ENCODE data around the gene ZFAND3.
A peak's percentile ranks its signal among the peaks of the same experiment; 100 is the strongest.

ZFAND3 gene

DNA sequence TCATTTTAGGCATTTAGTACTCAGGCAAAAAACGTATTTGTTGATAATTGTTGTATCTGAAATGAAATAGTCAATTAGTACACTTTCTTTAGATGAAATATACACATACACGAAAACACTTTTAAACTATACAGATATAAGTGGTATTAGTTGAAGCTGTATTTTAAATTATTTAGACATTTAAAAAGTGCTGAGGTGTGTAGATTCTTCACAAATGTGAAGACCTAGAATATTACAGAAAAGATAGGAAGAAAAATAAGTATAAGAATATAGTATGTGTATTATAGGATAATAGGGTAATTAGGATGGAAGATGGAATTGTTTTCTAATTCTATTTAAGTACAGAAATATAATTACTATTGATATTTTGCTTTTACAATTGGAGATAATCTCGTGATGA lies 4.6 kb downstream of the ZFAND3 start:
- Histone ChIP-seq H3K9me3 (ENCODE audit: control insufficient read depth, low read length) (no peaks in the 10 kb centered on the region), H2AK5ac (ENCODE audit: low read length, severe bottlenecking) (no peak overlapping the region), H3K4me2 (ENCODE audit: low read length, poor library complexity, severe bottlenecking) (no peak overlapping the region), H3K27ac (ENCODE audit: low read length, poor library complexity, severe bottlenecking) (no peak overlapping the region), H2BK15ac (ENCODE audit: low read depth, poor library complexity, severe bottlenecking) (no peak overlapping the region), H3K4me3 (ENCODE audit: insufficient read depth in 1 of 2, low read depth in 1 of 2, low read length in 2 of 2) (no peak overlapping the region), H2AFZ (ENCODE audit: low read depth, low read length) (no peak overlapping the region), H3K4me1 (ENCODE audit: control insufficient read depth, insufficient read depth, low read depth, low read length) (peaks cover 12% of the 10 kb centered on the region), H3K27me3 (ENCODE audit: control insufficient read depth in 1 of 2, insufficient read depth in 1 of 2, low read length in 2 of 2) (no peaks in the 10 kb centered on the region), H4K91ac (ENCODE audit: low read length) (no peak overlapping the region), H3K36me3 (ENCODE audit: control insufficient read depth in 1 of 2, insufficient read depth in 2 of 2, low read depth in 1 of 2, low read length in 2 of 2) (peaks cover 0 to 6% of the 10 kb centered on the region in 2 experiments), H4K8ac (ENCODE audit: low read length) (no peak overlapping the region), H3K79me1 (replicated peaks; ENCODE audit: low read length, poor library complexity, severe bottlenecking) (no peaks in the 10 kb centered on the region), H3K9ac (ENCODE audit: low read length) (no peak overlapping the region), H3K14ac (ENCODE audit: low read length in 2 of 2) (no peak overlapping the region), H2BK120ac (ENCODE audit: low read depth, low read length) (no peak overlapping the region), H3K23ac (ENCODE audit: low read length in 2 of 2) (no peak overlapping the region), H3K18ac (ENCODE audit: low read depth in 1 of 2, low read length in 2 of 2) (no peak overlapping the region), H2BK5ac (ENCODE audit: low read depth, low read length, poor library complexity, severe bottlenecking) (no peak overlapping the region), H3K4ac (ENCODE audit: low read depth in 1 of 2, low read length in 2 of 2) (no peak overlapping the region), H2BK12ac (ENCODE audit: low read length in 2 of 2) (no peak overlapping the region)
- 92% methylated on average over 1 of the region's 3 CpGs for WGBS
- DNase-seq, result no peak

DNA sequence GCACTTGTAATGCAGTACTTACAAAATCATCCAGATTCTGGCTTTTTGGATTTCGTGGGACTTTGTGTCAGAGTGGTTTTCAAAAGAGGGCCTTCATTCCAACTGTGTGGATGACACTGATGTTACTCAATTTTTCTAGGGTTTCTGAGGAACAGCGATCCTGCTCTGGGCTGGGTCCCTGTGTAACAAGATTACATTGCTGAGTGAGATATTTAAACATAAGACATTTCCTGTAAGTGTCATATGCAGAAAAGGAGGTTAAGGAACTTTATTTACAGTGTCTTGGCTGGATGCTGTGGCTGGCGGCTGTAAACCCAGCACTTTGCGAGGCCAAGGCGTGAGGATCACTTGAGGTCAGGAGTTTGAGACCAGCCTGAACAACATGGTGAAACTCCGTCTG lies 6.7 kb downstream of the ZFAND3 start:
- 96% methylated on average over 6 of the region's 6 CpGs for WGBS
- no peak overlapping the region for H4K8ac ChIP-seq (ENCODE audit: low read length)
- peak; percentile 43 for DNase-seq
- H3K79me1 ChIP-seq (replicated peaks; ENCODE audit: low read length, poor library complexity, severe bottlenecking), result no peaks in the 10 kb centered on the region
- no peak overlapping the region for H2BK5ac ChIP-seq (ENCODE audit: low read depth, low read length, poor library complexity, severe bottlenecking)
- no peak overlapping the region for H2BK15ac ChIP-seq (ENCODE audit: low read depth, poor library complexity, severe bottlenecking)
- no peak overlapping the region for H3K4me2 ChIP-seq (ENCODE audit: low read length, poor library complexity, severe bottlenecking)
- H3K9me3 ChIP-seq (ENCODE audit: control insufficient read depth, low read length), result no peaks in the 10 kb centered on the region
- H4K91ac ChIP-seq (ENCODE audit: low read length), result no peak overlapping the region
- H3K14ac ChIP-seq (ENCODE audit: low read length in 2 of 2), result no peak overlapping the region
- H3K23ac ChIP-seq (ENCODE audit: low read length in 2 of 2), result no peak overlapping the region
- no peak overlapping the region for H2BK12ac ChIP-seq (ENCODE audit: low read length in 2 of 2)
- H2BK120ac ChIP-seq (ENCODE audit: low read depth, low read length), result no peak overlapping the region
- no peak overlapping the region for H3K4ac ChIP-seq (ENCODE audit: low read depth in 1 of 2, low read length in 2 of 2)
- H3K18ac ChIP-seq (ENCODE audit: low read depth in 1 of 2, low read length in 2 of 2), result no peak overlapping the region
- no peak overlapping the region for H3K27ac ChIP-seq (ENCODE audit: low read length, poor library complexity, severe bottlenecking)
- no peak overlapping the region for H3K4me3 ChIP-seq (ENCODE audit: insufficient read depth in 1 of 2, low read depth in 1 of 2, low read length in 2 of 2)
- no peak overlapping the region for H2AK5ac ChIP-seq (ENCODE audit: low read length, severe bottlenecking)
- H3K9ac ChIP-seq (ENCODE audit: low read length), result peak overlapping the region; percentile 17
- H3K27me3 ChIP-seq (ENCODE audit: control insufficient read depth in 1 of 2, insufficient read depth in 1 of 2, low read length in 2 of 2), result no peaks in the 10 kb centered on the region
- peaks cover 12% of the 10 kb centered on the region for H3K4me1 ChIP-seq (ENCODE audit: control insufficient read depth, insufficient read depth, low read depth, low read length)
- no peak overlapping the region for H2AFZ ChIP-seq (ENCODE audit: low read depth, low read length)
- peaks cover 0 to 6% of the 10 kb centered on the region in 2 experiments for H3K36me3 ChIP-seq (ENCODE audit: control insufficient read depth in 1 of 2, insufficient read depth in 2 of 2, low read depth in 1 of 2, low read length in 2 of 2)

DNA sequence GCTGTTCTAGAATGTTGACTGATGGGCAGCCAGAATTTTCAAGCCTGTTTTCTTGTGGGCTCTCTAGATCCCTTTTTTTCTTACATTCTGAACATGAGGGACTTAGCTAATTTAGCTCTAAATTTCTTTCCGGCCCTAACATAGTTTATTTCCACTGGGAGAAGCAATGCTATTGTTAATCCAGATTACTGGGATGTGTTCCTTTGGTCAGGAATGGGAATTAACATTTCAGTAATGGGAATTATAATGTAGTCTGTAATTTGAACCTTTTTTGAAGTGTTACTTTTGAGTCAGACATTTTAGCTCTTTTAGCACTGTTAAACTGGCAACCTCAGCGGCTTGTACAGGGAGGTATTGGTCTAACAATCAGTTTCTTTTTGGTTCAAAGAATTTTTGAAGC lies 7.5 kb downstream of the ZFAND3 start:
- H2BK5ac ChIP-seq (ENCODE audit: low read depth, low read length, poor library complexity, severe bottlenecking), result no peak overlapping the region
- H3K4me2 ChIP-seq (ENCODE audit: low read length, poor library complexity, severe bottlenecking), result no peak overlapping the region
- no peaks in the 10 kb centered on the region for H3K9me3 ChIP-seq (ENCODE audit: control insufficient read depth, low read length)
- H3K79me1 ChIP-seq (replicated peaks; ENCODE audit: low read length, poor library complexity, severe bottlenecking), result no peaks in the 10 kb centered on the region
- H3K23ac ChIP-seq (ENCODE audit: low read length in 2 of 2), result no peak overlapping the region
- H3K4me3 ChIP-seq (ENCODE audit: insufficient read depth in 1 of 2, low read depth in 1 of 2, low read length in 2 of 2), result no peak overlapping the region
- no peak overlapping the region for H2BK120ac ChIP-seq (ENCODE audit: low read depth, low read length)
- no peak overlapping the region for H3K18ac ChIP-seq (ENCODE audit: low read depth in 1 of 2, low read length in 2 of 2)
- H3K4ac ChIP-seq (ENCODE audit: low read depth in 1 of 2, low read length in 2 of 2), result no peak overlapping the region
- no peak overlapping the region for H4K8ac ChIP-seq (ENCODE audit: low read length)
- no peak overlapping the region for H3K14ac ChIP-seq (ENCODE audit: low read length in 2 of 2)
- WGBS, result 98% methylated on average over 2 of the region's 2 CpGs
- H3K9ac ChIP-seq (ENCODE audit: low read length), result no peak overlapping the region
- H2AFZ ChIP-seq (ENCODE audit: low read depth, low read length), result no peak overlapping the region
- no peaks in the 10 kb centered on the region for H3K27me3 ChIP-seq (ENCODE audit: control insufficient read depth in 1 of 2, insufficient read depth in 1 of 2, low read length in 2 of 2)
- H3K4me1 ChIP-seq (ENCODE audit: control insufficient read depth, insufficient read depth, low read depth, low read length), result peaks cover 7% of the 10 kb centered on the region
- H3K36me3 ChIP-seq (ENCODE audit: control insufficient read depth in 1 of 2, insufficient read depth in 2 of 2, low read depth in 1 of 2, low read length in 2 of 2), result peaks cover 0 to 3% of the 10 kb centered on the region in 2 experiments
- no peak overlapping the region for H2BK15ac ChIP-seq (ENCODE audit: low read depth, poor library complexity, severe bottlenecking)
- H4K91ac ChIP-seq (ENCODE audit: low read length), result no peak overlapping the region
- no peak overlapping the region for H2BK12ac ChIP-seq (ENCODE audit: low read length in 2 of 2)
- no peak overlapping the region for H3K27ac ChIP-seq (ENCODE audit: low read length, poor library complexity, severe bottlenecking)
- DNase-seq, result no peak
- no peak overlapping the region for H2AK5ac ChIP-seq (ENCODE audit: low read length, severe bottlenecking)

DNA sequence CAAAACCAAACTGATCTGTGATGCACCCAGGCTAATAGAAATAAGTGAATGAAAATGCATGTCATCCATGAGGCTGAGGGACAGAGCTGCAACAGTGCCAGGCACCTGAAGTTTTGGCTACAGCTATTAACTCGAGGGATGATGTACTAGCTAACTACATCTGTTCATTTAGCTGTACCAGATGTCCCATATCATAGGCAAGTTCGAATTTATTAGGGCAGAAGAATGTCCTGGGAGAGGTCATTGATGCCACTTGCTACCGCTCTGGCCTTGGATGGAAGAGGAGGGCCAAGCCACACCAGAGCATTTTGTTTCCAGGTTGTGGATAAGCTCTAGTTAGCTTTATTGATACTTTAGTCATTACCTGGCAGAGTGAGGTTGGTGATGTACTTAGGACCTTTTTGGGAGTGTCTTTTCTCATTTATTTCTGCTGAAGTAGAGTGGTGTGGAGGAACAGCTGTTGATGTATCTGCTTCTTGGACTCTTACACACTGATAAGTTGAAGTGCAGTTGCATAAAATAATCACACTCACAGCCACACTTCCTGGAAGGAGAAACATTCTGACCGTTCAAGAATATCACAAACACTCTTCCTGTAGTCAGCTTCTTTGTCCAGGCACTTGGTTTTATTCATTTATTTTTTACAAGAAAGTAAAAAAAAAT lies 8.2 kb downstream of the ZFAND3 start:
- H3K9ac ChIP-seq (ENCODE audit: low read length), result no peak overlapping the region
- no peak overlapping the region for H3K14ac ChIP-seq (ENCODE audit: low read length in 2 of 2)
- no peak overlapping the region for H3K4me3 ChIP-seq (ENCODE audit: insufficient read depth in 1 of 2, low read depth in 1 of 2, low read length in 2 of 2)
- H2BK120ac ChIP-seq (ENCODE audit: low read depth, low read length), result no peak overlapping the region
- no peak overlapping the region for H2BK5ac ChIP-seq (ENCODE audit: low read depth, low read length, poor library complexity, severe bottlenecking)
- 95% methylated on average over 3 of the region's 4 CpGs for WGBS
- H3K23ac ChIP-seq (ENCODE audit: low read length in 2 of 2), result no peak overlapping the region
- no peaks in the 10 kb centered on the region for H3K79me1 ChIP-seq (replicated peaks; ENCODE audit: low read length, poor library complexity, severe bottlenecking)
- no peak overlapping the region for H4K8ac ChIP-seq (ENCODE audit: low read length)
- H3K36me3 ChIP-seq (ENCODE audit: control insufficient read depth in 1 of 2, insufficient read depth in 2 of 2, low read depth in 1 of 2, low read length in 2 of 2), result peaks cover 3 to 5% of the 10 kb centered on the region in 2 experiments
- no peak overlapping the region for H4K91ac ChIP-seq (ENCODE audit: low read length)
- H2AFZ ChIP-seq (ENCODE audit: low read depth, low read length), result no peak overlapping the region
- peaks cover 6% of the 10 kb centered on the region for H3K4me1 ChIP-seq (ENCODE audit: control insufficient read depth, insufficient read depth, low read depth, low read length)
- no peak overlapping the region for H3K4ac ChIP-seq (ENCODE audit: low read depth in 1 of 2, low read length in 2 of 2)
- H3K27me3 ChIP-seq (ENCODE audit: control insufficient read depth in 1 of 2, insufficient read depth in 1 of 2, low read length in 2 of 2), result no peaks in the 10 kb centered on the region
- H3K18ac ChIP-seq (ENCODE audit: low read depth in 1 of 2, low read length in 2 of 2), result no peak overlapping the region
- H2AK5ac ChIP-seq (ENCODE audit: low read length, severe bottlenecking), result no peak overlapping the region
- no peak overlapping the region for H3K27ac ChIP-seq (ENCODE audit: low read length, poor library complexity, severe bottlenecking)
- no peak overlapping the region for H3K4me2 ChIP-seq (ENCODE audit: low read length, poor library complexity, severe bottlenecking)
- H3K9me3 ChIP-seq (ENCODE audit: control insufficient read depth, low read length), result no peaks in the 10 kb centered on the region
- no peak for DNase-seq
- no peak overlapping the region for H2BK15ac ChIP-seq (ENCODE audit: low read depth, poor library complexity, severe bottlenecking)
- H2BK12ac ChIP-seq (ENCODE audit: low read length in 2 of 2), result no peak overlapping the region
